ENCODE data around the gene C1orf35. TPM values are rescaled to one million over a fixed set of nuclear protein-coding genes. Genes with fewer than 3 reads are reported as not detected.

C1orf35 gene
- total RNA-seq, 1 experiment from 2014 or later: 31.0 TPM

- Histone ChIP-seq H3K14ac (ENCODE audit: insufficient read depth, low read length) (no peak overlapping the region; the same call in 1 of the 2 replicates), H3K4me1 (ENCODE audit: insufficient read depth, low read length) (no peaks in the 10 kb centered on the region), H2AFZ (ENCODE audit: low read length) (no peak overlapping the region), H2BK15ac (ENCODE audit: low read depth, low read length) (no peak overlapping the region), H3K9me3 (ENCODE audit: control insufficient read depth, low read depth, low read length) (no peaks in the 10 kb centered on the region), H3K18ac (ENCODE audit: insufficient read length, low read depth, low read length) (no peak overlapping the region), H4K91ac (ENCODE audit: insufficient read length, low read depth, low read length) (no peak overlapping the region), H3K56ac (ENCODE audit: insufficient read length, low read depth, low read length) (no peak overlapping the region), H2BK120ac (ENCODE audit: low read depth, low read length, poor library complexity, severe bottlenecking) (no peak overlapping the region), H3K9ac (ENCODE audit: extremely low read depth, insufficient read length, low read length) (no peak overlapping the region), H2BK20ac (ENCODE audit: low read depth, low read length, poor library complexity, severe bottlenecking) (no peak overlapping the region), H2AK5ac (ENCODE audit: insufficient read length, low read length) (no peak overlapping the region), H3K79me1 (ENCODE audit: insufficient read depth, low read depth, low read length, poor library complexity, severe bottlenecking) (peaks cover 7% of the 10 kb centered on the region), H3K27ac (ENCODE audit: insufficient read length, low read depth, low read length) (no peak overlapping the region), H4K8ac (replicated peaks; ENCODE audit: insufficient read length, low read depth, low read length) (no peak overlapping the region), H3K4me2 (ENCODE audit: insufficient read depth, insufficient read length, low read length) (no peak overlapping the region), H2BK5ac (ENCODE audit: insufficient read length, low read length) (no peak overlapping the region), H3K79me2 (ENCODE audit: insufficient read depth, low read length) (peaks cover 13% of the 10 kb centered on the region; the same call in 1 of the 2 replicates), H4K20me1 (ENCODE audit: control insufficient read depth, insufficient read depth, insufficient read length) (peaks cover 2% of the 10 kb centered on the region), H3K23ac (ENCODE audit: insufficient read length, low read depth, low read length) (no peak overlapping the region), H3K23me2 (ENCODE audit: insufficient read length, low read depth, low read length, poor library complexity, severe bottlenecking) (peaks cover 4% of the 10 kb centered on the region), H3K27me3 (ENCODE audit: insufficient read depth, low read length) (no peaks in the 10 kb centered on the region), H2BK12ac (ENCODE audit: insufficient read length, low read depth, low read length) (no peak overlapping the region), H3K4ac (ENCODE audit: low read depth, low read length) (no peak overlapping the region), H4K5ac (ENCODE audit: insufficient read length, low read depth, low read length) (no peak overlapping the region), H3T11ph (ENCODE audit: low read length) (no peak overlapping the region)
- Mint-ChIP-seq H3K9me3 (no peaks in the 10 kb centered on the region), H3K36me3 (ENCODE audit: insufficient read depth in 1 of 3, low read depth in 3 of 3) (no peaks in the 10 kb centered on the region; a peak in 1 of 7 replicates), H3K4me3 (no peak overlapping the region), H3K27me3 (ENCODE audit: low read depth) (no peaks in the 10 kb centered on the region), H3K27ac (no peak overlapping the region), H3K4me1 (peaks cover 4 to 19% of the 10 kb centered on the region in 2 experiments)
- no peak for TF ChIP-seq CTCF (conservative IDR thresholded peaks at IDR 0.05)
- no peak for DNase-seq
- WGBS (ENCODE audit: extremely low coverage, insufficient read length, low lambda C conversion rate): no CpG with 5 or more reads among the region's 31 CpGs
Measured at GRCh38 chr1:228145463-228146416, 42.6 kb upstream of the C1orf35 start.
